Adrenal gland (tissue), 5 donors: Measurements from ENCODE around the gene NPPB.

Experiments used
- CTCF ChIP-seq, 6 experiments: fragments of 450-650 bp in 4 of 6; fragments of 200-600 bp in 2 of 6; sonication (generic) in 1 of 6; IDR thresholded peaks; 1 replicate in 5 of 6; 2 replicates in 1 of 6; pipeline versions ENCODE4 v1.5.1 to v1.8.0; 2016 to 2021; ENCODE audit warnings: antibody characterized with exemption in 6 of 6, mild to moderate bottlenecking in 2 of 6, moderate library complexity in 1 of 6
- POLR2A ChIP-seq, 2 donors: fragments of 450-650 bp; IDR thresholded peaks; one replicate each; pipeline ENCODE4 v1.6.1; 2017; ENCODE audit warnings: antibody characterized with exemption in 2 of 2, mild to moderate bottlenecking in 2 of 2, moderate library complexity in 1 of 2
- donor health status: DM: no; HTN: no; CAD: no.

- TF ChIP-seq CTCF (IDR thresholded peaks at IDR 0.05) (no peak), POLR2A (IDR thresholded peaks at IDR 0.05) (no peak)
These were observed 32.9 kb upstream of the NPPB start for GRCh38 chr1:11891433-11892186.
